GM12875 (cell line): ENCODE data around the gene KRT23.

ENCODE experiments used
- H3K4me3 ChIP-seq: one replicate; pipeline ENCODE4 v1.5.1; 2011; ENCODE audit warnings: low read depth, low read length, control low read depth
- TF ChIP-seq, protein P1 (sequence below): IDR thresholded peaks from 2 replicates; pipeline ENCODE4 v1.5.1; 2011; ENCODE audit warnings: low read depth, mild to moderate bottlenecking, control low read depth, inconsistent platforms, low read length, moderate library complexity, borderline replicate concordance; ENCODE audit not compliant: insufficient read depth

Gene KRT23

DNA sequence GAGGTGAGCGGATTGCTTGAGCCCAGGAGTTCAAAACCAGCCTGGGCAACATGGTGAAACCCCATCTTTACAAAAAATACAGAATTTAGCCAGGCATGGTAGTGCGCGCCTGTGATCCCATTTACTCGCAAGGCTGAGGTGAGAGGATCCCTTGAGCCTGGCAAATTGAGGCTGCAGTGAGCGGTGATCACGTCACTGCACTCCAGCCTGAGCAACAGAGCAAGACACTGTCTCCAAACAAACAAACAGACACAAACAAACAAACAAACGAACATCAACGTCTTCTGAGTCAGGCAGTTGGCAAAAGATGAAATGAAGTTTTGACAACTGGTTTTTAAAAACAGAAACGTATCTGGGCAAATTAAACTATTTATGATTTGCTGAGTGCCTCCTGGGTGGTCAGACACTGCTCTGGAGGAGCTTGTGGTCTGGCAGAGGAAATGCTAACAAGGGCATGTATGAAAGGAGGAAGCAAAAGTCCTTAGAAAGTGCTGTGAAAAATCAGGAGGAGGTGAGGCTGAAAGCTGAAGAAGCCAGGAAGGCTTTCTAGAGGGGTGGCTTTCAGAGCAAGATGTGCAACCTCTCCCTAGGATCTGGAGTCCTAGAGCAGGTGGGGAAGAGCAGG, 42.2 kb downstream of the KRT23 start:
- no peak overlapping the region for H3K4me3 ChIP-seq
- TF ChIP-seq, protein P1, sequence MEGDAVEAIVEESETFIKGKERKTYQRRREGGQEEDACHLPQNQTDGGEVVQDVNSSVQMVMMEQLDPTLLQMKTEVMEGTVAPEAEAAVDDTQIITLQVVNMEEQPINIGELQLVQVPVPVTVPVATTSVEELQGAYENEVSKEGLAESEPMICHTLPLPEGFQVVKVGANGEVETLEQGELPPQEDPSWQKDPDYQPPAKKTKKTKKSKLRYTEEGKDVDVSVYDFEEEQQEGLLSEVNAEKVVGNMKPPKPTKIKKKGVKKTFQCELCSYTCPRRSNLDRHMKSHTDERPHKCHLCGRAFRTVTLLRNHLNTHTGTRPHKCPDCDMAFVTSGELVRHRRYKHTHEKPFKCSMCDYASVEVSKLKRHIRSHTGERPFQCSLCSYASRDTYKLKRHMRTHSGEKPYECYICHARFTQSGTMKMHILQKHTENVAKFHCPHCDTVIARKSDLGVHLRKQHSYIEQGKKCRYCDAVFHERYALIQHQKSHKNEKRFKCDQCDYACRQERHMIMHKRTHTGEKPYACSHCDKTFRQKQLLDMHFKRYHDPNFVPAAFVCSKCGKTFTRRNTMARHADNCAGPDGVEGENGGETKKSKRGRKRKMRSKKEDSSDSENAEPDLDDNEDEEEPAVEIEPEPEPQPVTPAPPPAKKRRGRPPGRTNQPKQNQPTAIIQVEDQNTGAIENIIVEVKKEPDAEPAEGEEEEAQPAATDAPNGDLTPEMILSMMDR: no peak

DNA sequence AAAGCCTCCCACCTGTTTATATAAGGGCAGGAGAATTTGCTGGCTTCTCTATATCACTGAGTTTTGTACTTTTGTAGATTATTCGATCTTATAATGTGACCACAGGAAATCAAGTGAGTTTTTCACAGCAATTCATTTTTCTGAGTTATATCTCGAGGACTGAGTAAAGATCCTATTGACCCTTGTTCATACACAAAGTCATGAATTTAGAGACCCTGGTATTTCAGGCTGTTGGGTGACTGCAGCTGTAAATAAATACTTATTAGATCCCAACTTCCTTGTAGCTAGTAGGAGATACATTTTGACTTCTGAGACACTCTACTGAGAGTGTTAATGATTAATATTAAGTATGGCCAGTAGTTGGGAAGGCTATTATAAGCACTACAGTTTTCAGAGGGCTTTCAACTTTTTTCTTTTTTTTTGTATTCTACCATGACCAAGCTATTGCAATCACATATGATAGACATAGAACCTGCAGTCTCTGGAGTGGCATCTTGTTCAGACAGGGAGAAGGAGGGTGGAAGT, 49.2 kb downstream of the KRT23 start:
- TF ChIP-seq, protein P1: no peak
- no peak overlapping the region for H3K4me3 ChIP-seq

GRCh38 chr17:40886090-40886489, 51.4 kb downstream of the KRT23 start:
- H3K4me3 ChIP-seq: no peak overlapping the region
- TF ChIP-seq, protein P1: no peak

DNA sequence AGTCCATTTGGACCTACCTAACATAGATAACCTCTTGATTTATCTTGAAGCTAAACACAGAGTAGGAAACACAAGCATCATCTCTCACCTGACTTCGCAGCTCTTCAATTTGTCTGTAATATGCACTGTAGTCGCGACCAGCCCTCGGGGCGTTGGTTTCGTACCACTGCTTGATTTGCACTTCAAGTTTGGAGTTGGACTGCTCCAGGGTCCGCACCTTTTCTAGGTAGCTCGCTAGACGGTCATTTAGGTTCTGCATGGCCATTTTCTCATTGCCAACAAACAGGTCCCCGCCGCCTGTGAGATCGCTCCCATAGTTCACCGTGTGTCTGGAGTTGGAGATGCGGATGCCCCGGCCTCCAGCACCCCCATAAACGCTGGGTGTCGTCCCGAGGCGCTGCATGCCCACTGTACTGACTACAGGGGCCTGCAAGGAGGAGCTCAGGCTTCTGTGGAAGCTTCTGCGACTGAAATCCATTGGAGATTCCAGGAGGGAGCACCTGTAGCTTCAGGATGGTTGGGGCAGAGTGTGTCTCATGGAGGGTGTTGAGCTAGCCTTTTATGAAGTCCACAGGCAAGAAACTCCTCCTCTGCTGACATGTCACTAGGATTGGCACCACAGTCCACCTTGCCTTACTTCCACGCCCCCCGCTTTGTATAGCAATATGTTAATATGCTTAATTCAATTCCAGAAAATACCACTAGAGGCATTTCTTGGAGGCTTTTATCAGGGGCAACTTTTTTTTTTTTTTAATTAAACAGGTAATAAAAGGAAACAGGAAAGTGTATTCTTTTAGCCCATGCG, 52.5 kb downstream of the KRT23 start, which contains the start of gene KRT20:
TSS of gene KRT20 (minus strand) at position 535 of the 805 bp plus-strand sequence. CDS start at position 478, 57 bp downstream.
- TF ChIP-seq, protein P1: no peak
- H3K4me3 ChIP-seq: no peak within 1 kb of the TSS

DNA sequence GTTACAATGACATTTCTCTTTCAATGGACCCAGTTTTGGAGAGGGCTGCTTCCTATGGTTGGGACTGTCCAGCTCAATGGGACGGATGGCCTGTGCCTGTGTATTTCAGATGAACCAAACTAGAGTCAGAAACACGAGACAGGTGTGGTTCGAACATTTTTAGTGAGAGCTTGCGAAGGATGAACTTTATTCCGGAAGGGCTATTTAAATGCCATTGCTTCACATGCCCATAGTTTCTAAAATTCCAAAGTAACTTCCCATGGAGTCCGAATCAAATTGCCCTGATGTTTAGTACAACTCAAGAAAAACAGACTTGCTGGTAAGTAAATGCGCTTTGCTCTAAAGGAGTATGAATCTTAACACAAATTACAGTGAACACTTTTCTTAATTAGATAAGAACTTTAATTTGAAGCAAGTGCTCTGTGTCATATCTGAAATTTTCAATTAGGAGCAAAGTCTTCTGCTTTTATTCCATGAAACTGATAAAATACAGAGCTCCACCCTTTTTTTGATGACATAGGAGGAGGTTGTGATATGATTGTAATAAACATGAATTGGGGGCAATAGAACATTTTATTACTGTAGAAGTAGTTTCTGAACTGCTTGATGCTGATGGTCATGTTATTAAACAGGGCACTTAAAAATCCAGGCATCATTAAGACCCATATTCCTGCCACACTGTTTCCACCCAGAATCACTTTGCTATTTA, 53.7 kb downstream of the KRT23 start:
- no peak overlapping the region for H3K4me3 ChIP-seq
- TF ChIP-seq, protein P1: no peak

DNA sequence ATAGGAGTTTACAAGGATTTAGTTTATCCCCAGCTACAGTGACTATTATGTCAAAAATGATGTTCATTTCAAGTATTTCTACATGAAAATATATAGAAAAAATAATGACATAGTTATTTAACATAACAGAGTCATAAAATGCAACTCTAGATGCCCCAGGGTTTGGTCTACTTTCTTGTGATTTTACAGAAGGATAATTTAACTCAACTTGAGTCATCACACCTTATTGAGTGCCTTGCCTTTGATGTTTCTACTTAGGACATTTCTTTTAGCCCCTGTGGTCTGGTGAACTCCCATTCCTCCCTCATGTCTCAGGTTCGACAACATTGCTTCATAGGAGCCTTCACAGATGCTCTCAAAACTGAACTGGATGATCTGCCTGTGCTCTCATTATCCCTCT, 54.4 kb downstream of the KRT23 start:
- H3K4me3 ChIP-seq: no peak overlapping the region
- TF ChIP-seq, protein P1: no peak
